ENCODE measurements around the gene GBGT1.

The GBGT1 gene

DNA sequence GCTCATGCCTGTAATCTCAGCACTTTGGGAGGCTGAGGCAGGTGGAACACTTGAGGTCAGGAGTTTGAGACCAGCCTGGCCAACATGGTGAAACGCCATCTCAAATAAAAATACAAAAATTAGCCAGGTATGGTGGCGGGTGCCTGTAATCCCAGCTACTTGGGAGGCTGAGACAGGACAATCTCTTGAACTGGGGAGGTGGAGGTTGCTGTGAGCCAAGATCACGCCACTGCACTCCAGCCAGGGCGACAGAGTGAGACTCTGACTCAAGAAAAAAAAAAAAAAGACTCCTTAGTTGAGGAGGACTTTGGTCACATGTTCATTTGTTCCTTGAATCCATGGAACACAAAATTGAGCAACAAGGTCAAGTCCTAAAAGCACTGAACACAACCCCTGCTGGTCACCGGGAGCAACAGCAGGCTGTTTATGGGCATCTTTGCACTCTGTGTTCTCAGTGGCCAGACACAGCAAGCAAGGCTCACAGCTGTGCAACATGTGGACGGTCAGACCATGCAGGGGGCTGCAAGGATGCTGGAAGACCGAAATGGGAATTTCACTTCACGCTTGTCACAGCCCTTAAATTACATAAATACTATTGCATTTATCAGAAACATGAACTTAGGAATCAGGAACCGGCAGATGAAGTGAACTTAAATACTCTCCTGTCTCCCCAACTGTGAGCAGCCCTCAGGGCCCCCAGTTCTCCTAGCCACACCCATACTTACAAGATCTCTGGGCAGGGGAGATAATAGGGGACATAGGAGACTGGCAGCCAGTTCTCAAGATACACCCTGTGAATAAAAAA lies 2.8 kb downstream of the GBGT1 start:
- peak; percentile 59 for DNase-seq

- DNase-seq, result no peak
These were observed 5.0 kb downstream of the GBGT1 start for GRCh38 chr9:133158695-133159094.

DNA sequence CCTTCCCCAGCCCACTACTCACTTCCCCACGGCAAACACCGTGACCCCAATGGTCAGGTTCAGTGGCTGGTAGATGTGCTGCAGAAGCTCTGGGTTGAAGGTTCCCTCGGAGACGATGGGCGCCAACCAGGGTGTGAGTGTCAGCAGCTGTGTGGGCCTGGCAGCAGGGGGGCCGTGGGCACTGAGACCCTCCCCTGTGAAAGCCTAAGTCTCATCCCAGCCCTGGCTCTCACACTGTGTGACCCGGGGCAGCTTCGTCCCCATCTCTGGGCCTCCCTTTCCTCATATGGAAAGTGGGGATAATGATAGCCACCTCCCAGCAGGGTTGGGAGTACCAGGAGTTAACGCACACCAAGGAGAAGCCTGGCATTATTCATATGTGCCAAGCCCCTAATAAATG lies 8.6 kb downstream of the GBGT1 start:
- no peak for DNase-seq

GRCh38 chr9:133154097-133154989 lies 9.4 kb downstream of the GBGT1 start:
- no peak for DNase-seq

GRCh38 chr9:133153227-133154096 lies 10.3 kb downstream of the GBGT1 start:
- no peak for DNase-seq

GRCh38 chr9:133151601-133152525 lies 11.9 kb downstream of the GBGT1 start:
- DNase-seq, result no peak

DNA sequence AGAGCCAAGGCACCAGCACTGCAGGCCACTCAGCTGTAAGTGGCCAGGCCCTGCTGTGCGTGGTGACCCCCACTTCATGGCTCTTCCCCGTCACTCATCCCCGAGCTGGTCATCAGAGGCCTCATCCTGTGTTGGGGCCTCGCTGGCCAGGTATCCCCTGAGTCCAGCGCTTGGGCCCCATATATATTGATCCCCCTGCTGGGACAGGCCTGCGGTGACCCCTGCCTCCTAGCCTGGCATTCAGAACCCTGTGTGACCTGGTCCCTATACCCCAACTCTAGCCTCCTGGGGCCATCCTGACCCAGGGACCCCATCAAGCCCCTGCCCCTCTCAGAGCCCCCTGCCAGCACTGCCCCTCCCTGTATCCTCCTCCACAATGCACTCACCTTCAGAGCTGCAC lies 12.7 kb downstream of the GBGT1 start:
- no peak for DNase-seq

DNA sequence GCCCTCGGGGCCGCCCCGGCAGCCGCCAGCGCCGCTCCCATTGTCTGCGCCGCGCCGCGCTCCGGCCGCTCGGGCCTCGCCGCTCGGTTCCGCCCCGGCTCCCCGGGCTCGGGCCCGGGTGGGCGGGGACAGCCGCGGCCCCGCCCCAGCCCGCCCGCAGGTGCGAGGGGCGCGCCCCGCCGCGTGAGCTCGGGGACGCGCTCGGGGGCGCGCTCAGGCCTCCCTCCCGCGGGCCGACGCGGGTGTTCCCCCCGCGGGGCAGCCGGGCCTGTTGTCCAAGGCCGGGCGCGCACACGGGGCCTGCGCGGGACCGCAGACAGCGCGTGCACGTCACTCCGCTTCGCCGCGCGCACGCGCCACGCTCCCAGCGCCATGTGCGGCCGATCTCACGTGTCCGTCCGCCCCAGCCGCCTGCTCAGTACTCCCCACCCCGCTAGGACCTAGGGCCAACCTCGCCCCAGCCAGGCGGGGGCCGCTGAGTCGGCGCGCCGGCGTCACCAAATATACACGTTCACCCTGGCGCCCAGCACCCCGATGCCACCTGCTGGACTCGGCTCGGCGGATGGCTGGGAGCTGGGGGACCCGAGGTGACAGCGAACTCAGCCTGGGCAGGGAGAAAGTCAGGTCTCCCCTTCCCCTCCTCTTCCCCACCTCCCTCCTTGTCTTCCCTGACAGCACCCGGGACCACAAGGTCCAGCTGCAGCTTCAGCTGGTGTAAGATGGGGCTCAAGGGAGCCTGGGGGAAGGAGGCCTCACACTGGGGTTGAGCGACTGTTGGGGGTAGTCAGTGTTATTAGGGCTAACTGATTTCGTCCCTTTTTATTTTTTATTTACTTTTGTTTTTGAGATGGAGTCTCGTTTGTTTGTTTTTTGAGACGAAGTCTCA lies 14.3 kb downstream of the GBGT1 start:
- peak; percentile 86 for DNase-seq

GRCh38 chr9:133148199-133149129 lies 15.2 kb downstream of the GBGT1 start:
- peak; percentile 71 for DNase-seq

DNA sequence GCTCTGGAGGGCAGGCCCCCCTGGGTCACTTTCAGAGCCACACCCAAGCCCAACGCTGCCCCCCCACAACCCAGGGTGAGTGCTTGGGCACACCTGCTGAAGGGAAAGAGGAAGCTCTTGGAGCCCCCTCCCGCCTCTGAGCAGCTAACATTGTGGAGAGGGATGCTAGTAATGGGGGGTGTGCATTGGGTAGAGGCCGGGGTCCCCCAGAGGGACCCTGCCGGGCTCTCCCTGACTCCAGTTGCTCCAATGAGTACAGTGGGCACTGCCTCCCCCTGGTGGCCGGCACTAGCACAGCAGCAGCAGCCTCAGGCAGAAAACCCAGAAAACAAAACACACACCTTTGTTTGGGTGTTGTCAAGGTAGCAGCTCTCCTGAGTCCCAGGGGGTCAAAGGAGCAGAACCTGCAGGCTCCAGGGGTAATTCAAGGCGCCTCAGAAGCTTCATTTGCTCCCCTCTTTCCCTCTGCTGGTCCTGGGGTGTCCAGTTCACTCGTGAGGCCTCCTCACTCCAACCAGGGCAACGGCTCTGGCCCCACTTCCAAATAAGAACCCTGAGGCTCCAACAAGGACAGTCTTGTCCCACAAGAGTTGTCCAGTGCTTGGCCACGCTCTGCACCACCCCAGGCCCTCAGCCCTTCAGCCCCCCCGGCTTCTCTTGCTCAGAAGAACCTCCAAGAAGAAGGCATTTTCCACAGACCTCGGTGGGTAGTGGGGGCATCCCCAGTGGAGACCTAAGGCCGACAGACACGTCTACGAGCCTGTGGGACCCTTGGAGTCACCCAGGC lies 16.1 kb downstream of the GBGT1 start:
- peak; percentile 89 for DNase-seq

DNA sequence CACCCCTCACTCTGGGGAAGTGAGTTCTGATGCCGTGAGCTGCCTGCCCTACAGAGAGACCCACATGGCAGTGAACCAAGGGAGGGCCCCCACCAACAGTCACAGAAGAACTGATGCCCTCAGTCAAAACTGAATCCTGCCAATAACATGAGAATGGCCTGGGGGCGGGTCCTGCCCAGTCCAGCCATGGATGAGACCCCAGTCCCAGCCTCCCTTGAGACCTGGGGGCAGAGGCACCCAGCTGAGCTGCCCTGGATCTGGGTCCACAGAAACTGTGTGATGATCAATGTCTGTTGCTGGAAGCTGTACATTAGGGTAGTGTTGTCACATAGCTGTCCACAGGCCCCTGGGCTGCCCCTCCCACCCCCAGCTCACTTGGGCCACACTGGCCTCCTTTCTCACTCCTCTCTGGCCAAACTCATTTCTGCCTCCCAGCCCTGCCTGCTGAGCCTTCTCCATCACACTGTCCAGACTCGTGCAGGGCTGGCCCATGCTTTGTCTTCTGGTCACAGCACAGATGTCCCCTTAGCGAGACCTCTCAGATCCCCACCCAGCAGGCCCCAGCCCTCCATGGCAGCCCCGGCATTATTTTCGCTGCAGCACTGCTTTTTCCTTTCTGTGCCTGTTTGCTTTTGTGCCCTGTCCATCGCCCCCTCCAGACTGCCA lies 16.8 kb downstream of the GBGT1 start:
- DNase-seq, result no peak

- no peak for DNase-seq
These were observed 18.5 kb downstream of the GBGT1 start for GRCh38 chr9:133144904-133145851.

DNA sequence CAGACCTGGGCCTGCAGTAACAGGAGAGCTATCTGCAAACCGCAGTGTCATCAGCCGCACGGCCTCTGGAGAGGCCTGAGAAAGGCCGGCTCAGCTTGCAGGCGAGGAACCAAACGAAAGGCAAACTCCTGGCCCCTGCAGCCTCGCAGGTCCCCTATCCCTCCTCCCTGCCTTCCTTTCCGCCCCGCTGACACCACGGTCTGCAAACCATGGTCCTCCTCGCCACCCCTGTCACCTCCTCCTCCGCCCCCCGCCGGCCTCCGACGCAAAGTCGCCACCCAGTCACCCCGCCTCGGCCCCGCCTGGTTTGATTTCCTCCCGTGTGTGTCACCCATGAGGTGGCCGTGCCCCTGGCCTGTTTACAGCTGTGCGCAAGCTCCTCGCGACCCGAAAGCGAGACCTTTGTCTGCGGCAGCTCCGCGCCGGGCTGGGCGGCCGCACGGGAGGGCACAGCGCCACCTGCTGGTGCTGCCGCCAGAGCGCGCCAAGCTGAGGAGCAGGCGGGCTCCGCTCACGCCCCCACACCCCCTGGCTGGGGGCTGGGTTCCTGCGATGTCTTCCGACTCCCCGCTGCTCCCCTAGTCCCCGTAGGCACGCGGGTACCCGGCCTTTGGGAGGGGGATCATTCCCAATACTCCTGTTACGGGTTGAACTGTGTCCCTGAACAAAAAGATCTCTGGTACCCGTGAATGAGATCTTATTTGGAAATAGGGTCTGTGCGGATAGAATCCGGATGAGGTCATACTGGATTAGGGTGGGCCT lies 19.4 kb downstream of the GBGT1 start:
- DNase-seq, result peak; percentile 97

GRCh38 chr9:133143639-133144141 lies 20.0 kb downstream of the GBGT1 start:
- no peak for DNase-seq

DNA sequence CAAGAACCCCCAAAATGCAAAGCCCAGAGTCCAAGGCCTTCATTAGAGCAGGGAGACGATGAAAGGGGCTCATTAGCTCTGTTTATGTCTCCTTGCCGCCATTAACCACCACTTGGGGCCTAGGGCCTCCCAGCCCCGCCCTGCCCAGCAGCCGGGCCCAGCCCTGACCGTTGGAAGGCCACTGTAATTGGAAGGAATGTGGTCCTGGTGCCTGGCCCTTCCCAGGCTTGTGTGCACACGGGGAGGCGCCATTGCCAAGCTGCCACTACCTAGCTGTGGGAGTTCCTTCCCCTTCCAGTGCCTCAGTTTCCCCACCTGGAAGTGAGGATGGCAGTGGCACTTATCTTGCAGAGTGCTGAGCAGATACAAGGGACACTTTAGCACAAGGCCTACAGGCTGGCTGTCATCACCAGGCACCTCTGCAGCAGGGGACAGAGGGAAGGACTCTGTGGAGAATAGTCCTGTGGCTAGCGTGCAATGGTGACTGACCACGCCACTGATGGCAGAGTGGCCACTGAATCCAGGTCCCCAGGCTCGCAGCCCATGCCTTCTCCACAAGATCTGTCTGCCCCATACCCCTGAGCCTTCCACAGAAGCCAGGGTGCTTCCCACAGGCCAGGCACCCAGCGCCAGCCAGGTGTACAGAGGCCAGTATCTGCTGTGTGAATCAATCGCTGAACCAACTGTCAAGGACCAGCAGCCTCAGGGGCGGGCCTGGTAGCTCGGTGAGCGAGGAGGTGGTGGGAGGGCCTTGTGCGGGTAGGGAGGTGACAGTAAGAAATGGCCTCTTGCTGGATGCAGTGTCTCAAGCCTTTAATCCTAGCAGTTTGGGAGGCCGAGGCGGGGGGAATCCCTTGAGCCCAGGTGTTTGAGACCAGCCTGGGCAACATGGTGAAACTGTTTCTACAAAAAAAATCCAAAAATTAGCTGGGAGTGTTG lies 20.8 kb downstream of the GBGT1 start:
- DNase-seq, result peak; percentile 50

All from CD4-positive, alpha-beta T cell treated with Interleukin-17A for 4 hours (primary cell).